Neural cell (in vitro differentiated cells): ENCODE data around the gene TDRD3.

Source experiments
- EP300 ChIP-seq: fragments of 450-650 bp; conservative IDR thresholded peaks from 2 replicates; pipeline ENCODE4 v1.6.1; 2014; ENCODE audit warnings: antibody characterized with exemption, mild to moderate bottlenecking, moderate library complexity; ENCODE audit not compliant: poor library complexity, severe bottlenecking
- POLR2AphosphoS5 ChIP-seq: IDR thresholded peaks from 2 replicates; pipeline ENCODE4 v1.6.1; 2012
- SMC3 ChIP-seq: fragments of 450-650 bp; conservative IDR thresholded peaks from 2 replicates; pipeline ENCODE4 v1.6.1; 2014; ENCODE audit warnings: antibody characterized with exemption, mild to moderate bottlenecking, moderate library complexity; ENCODE audit not compliant: poor library complexity
- TAF1 ChIP-seq: IDR thresholded peaks from 2 replicates; pipeline ENCODE4 v1.6.1; 2012; ENCODE audit warnings: low read depth
- TF ChIP-seq, protein P1 (sequence below): fragments of 450-650 bp; IDR thresholded peaks from 2 replicates; pipeline ENCODE4 v1.5.1; 2014; ENCODE audit warnings: antibody characterized with exemption, mild to moderate bottlenecking, moderate library complexity; ENCODE audit not compliant: poor library complexity, severe bottlenecking
- TF ChIP-seq, protein P2 (sequence below): IDR thresholded peaks from 2 replicates; pipeline ENCODE4 v1.6.1; 2012; ENCODE audit warnings: borderline replicate concordance

DNA sequence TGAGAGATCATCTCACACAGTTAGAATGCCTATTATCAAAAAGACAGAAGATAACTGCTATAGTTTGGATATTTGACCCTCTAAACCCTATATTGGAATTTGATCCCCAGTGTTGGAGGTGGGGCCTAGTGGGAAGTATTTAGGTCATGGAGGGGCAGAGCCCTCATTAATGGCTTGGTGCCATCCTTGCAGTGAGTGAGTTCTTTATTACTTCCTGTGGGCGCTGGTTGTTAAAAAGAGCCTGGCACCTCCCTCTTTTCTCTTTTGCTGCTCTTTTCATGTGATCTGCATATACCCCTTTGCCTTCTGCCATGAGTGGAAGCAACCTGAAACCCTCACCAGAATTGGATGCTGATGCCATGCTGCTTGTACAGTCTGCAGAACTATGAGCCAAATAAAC lies 66.8 kb downstream of the TDRD3 start:
- TF ChIP-seq, protein P1, sequence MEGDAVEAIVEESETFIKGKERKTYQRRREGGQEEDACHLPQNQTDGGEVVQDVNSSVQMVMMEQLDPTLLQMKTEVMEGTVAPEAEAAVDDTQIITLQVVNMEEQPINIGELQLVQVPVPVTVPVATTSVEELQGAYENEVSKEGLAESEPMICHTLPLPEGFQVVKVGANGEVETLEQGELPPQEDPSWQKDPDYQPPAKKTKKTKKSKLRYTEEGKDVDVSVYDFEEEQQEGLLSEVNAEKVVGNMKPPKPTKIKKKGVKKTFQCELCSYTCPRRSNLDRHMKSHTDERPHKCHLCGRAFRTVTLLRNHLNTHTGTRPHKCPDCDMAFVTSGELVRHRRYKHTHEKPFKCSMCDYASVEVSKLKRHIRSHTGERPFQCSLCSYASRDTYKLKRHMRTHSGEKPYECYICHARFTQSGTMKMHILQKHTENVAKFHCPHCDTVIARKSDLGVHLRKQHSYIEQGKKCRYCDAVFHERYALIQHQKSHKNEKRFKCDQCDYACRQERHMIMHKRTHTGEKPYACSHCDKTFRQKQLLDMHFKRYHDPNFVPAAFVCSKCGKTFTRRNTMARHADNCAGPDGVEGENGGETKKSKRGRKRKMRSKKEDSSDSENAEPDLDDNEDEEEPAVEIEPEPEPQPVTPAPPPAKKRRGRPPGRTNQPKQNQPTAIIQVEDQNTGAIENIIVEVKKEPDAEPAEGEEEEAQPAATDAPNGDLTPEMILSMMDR, result no peak
- TF ChIP-seq TAF1 (no peak), EP300 (no peak), SMC3 (no peak), POLR2AphosphoS5 (no peak)
- TF ChIP-seq, protein P2, sequence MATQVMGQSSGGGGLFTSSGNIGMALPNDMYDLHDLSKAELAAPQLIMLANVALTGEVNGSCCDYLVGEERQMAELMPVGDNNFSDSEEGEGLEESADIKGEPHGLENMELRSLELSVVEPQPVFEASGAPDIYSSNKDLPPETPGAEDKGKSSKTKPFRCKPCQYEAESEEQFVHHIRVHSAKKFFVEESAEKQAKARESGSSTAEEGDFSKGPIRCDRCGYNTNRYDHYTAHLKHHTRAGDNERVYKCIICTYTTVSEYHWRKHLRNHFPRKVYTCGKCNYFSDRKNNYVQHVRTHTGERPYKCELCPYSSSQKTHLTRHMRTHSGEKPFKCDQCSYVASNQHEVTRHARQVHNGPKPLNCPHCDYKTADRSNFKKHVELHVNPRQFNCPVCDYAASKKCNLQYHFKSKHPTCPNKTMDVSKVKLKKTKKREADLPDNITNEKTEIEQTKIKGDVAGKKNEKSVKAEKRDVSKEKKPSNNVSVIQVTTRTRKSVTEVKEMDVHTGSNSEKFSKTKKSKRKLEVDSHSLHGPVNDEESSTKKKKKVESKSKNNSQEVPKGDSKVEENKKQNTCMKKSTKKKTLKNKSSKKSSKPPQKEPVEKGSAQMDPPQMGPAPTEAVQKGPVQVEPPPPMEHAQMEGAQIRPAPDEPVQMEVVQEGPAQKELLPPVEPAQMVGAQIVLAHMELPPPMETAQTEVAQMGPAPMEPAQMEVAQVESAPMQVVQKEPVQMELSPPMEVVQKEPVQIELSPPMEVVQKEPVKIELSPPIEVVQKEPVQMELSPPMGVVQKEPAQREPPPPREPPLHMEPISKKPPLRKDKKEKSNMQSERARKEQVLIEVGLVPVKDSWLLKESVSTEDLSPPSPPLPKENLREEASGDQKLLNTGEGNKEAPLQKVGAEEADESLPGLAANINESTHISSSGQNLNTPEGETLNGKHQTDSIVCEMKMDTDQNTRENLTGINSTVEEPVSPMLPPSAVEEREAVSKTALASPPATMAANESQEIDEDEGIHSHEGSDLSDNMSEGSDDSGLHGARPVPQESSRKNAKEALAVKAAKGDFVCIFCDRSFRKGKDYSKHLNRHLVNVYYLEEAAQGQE, result no peak
